GM23338 (cell line): Measurements from ENCODE around the gene URM1. TPM values are rescaled to one million over a fixed set of nuclear protein-coding genes. Genes with fewer than 3 reads are reported as not detected.

Experiments
- ATAC-seq: fragments of 200-7000 bp; cut with Tn5 transposase; 3 replicates; pipeline ENCODE4 v1.9.1; 2020
- DNase-seq: peaks from one replicate; pipeline ENCODE4 v3.0.0-alpha.2; 2015; ENCODE audit warnings: low spot score
- H2AFZ ChIP-seq: fragments of 200-600 bp; sonication (generic); 2 replicates; pipeline ENCODE4 v1.8.0; 2016; ENCODE audit warnings: antibody characterized with exemption, mild to moderate bottlenecking, moderate library complexity
- H3F3A ChIP-seq: fragments of 200-600 bp; sonication (generic); replicated peaks from 2 replicates; pipeline ENCODE4 v1.8.0; 2017; ENCODE audit warnings: antibody characterized with exemption, mixed run types, low read depth
- H3K27ac ChIP-seq: fragments of 200-600 bp; sonication (generic); 2 replicates; pipeline ENCODE4 v1.6.1; 2016; ENCODE audit warnings: low read depth
- H3K27me3 ChIP-seq: fragments of 200-600 bp; sonication (generic); 2 replicates; pipeline ENCODE4 v1.8.0; 2016; ENCODE audit warnings: mild to moderate bottlenecking, mixed run types, moderate library complexity; ENCODE audit not compliant: insufficient read depth
- H3K36me3 ChIP-seq: fragments of 200-600 bp; sonication (generic); 2 replicates; pipeline ENCODE4 v1.8.0; 2016; ENCODE audit warnings: mild to moderate bottlenecking; ENCODE audit not compliant: insufficient read depth
- H3K4me1 ChIP-seq: fragments of 200-600 bp; sonication (generic); 2 replicates; pipeline ENCODE4 v1.8.0; 2016; ENCODE audit warnings: mild to moderate bottlenecking, moderate library complexity; ENCODE audit not compliant: insufficient read depth
- H3K4me2 ChIP-seq: fragments of 200-600 bp; sonication (generic); 2 replicates; pipeline ENCODE4 v1.7.1; 2017; ENCODE audit warnings: mixed run types
- H3K4me3 ChIP-seq: fragments of 200-600 bp; sonication (generic); 2 replicates; pipeline ENCODE4 v1.6.1; 2016; ENCODE audit warnings: mixed run types
- H3K79me2 ChIP-seq: fragments of 200-600 bp; sonication (generic); replicated peaks from 2 replicates; pipeline ENCODE4 v1.8.0; 2017; ENCODE audit warnings: mild to moderate bottlenecking; ENCODE audit not compliant: insufficient read depth
- H3K9me2 ChIP-seq: fragments of 200-600 bp; sonication (generic); 2 replicates; pipeline ENCODE4 v1.8.0; 2017; ENCODE audit not compliant: insufficient read depth
- H4K20me1 ChIP-seq: fragments of 200-600 bp; sonication (generic); replicated peaks from 2 replicates; pipeline ENCODE4 v1.8.0; 2017; ENCODE audit warnings: mild to moderate bottlenecking; ENCODE audit not compliant: insufficient read depth
- H3K27ac Mint-ChIP-seq: 2 replicates; pipeline ENCODE4 v1.8.0; 2020; ENCODE audit warnings: inconsistent platforms, mild to moderate bottlenecking, moderate library complexity, mixed read lengths
- H3K27me3 Mint-ChIP-seq: 3 replicates; pipeline ENCODE4 v1.8.0; 2022; ENCODE audit warnings: low read depth, mild to moderate bottlenecking, moderate library complexity, mixed read lengths, inconsistent platforms; ENCODE audit not compliant: insufficient read depth, poor library complexity
- H3K36me3 Mint-ChIP-seq: 3 replicates; pipeline ENCODE4 v1.8.0; 2021; ENCODE audit warnings: low read depth, mild to moderate bottlenecking, inconsistent platforms, moderate library complexity, mixed read lengths
- H3K4me1 Mint-ChIP-seq: 3 replicates; pipeline ENCODE4 v1.8.0; 2020; ENCODE audit warnings: mild to moderate bottlenecking, inconsistent platforms, mixed read lengths
- H3K4me3 Mint-ChIP-seq: 3 replicates; pipeline ENCODE4 v1.8.0; 2021; ENCODE audit warnings: moderate library complexity, mild to moderate bottlenecking, inconsistent platforms, mixed read lengths
- H3K9me3 Mint-ChIP-seq: 3 replicates; pipeline ENCODE4 v1.8.0; 2020; ENCODE audit warnings: moderate library complexity, mild to moderate bottlenecking, inconsistent platforms, mixed read lengths
- CREB1 ChIP-seq: fragments of 250-450 bp; sonication (Bioruptor Pico); IDR thresholded peaks from 2 replicates; pipeline ENCODE4 v1.5.0; 2020; ENCODE audit warnings: low read depth, mild to moderate bottlenecking, moderate library complexity
- CTCF ChIP-seq, 2 experiments: fragments of 200-600 bp in 1 of 2; sonication (generic) in 1 of 2; conservative IDR thresholded peaks; 2 replicates each; pipeline versions ENCODE4 v1.5.1 to v1.6.1; 2016 to 2017; ENCODE audit warnings: antibody characterized with exemption in 2 of 2, low read depth in 2 of 2, mild to moderate bottlenecking in 2 of 2, moderate library complexity in 1 of 2
- ETS1 ChIP-seq: IDR thresholded peaks from 2 replicates; pipeline ENCODE4 v1.6.1; 2016; ENCODE audit warnings: antibody characterized with exemption
- EZH2 ChIP-seq: fragments of 200-600 bp; sonication (generic); IDR thresholded peaks from one replicate; pipeline ENCODE4 v1.8.0; 2017; ENCODE audit warnings: antibody characterized with exemption, mild to moderate bottlenecking, low read depth; ENCODE audit not compliant: unreplicated experiment
- EZH2phosphoT487 ChIP-seq: fragments of 200-600 bp; sonication (generic); IDR thresholded peaks from one replicate; pipeline ENCODE4 v1.8.1; 2018; ENCODE audit warnings: antibody characterized with exemption; ENCODE audit not compliant: unreplicated experiment
- JUNB ChIP-seq: IDR thresholded peaks from one replicate; pipeline ENCODE4 v1.6.1; 2016; ENCODE audit warnings: antibody characterized with exemption; ENCODE audit not compliant: unreplicated experiment
- NANOG ChIP-seq: IDR thresholded peaks from 2 replicates; pipeline ENCODE4 v1.6.1; 2016; ENCODE audit warnings: antibody characterized with exemption, borderline replicate concordance
- POLR2AphosphoS5 ChIP-seq: IDR thresholded peaks from 2 replicates; pipeline ENCODE4 v1.6.1; 2016; ENCODE audit warnings: antibody characterized with exemption, low read depth
- STAT1 ChIP-seq: IDR thresholded peaks from one replicate; pipeline ENCODE4 v1.6.1; 2016; ENCODE audit warnings: antibody characterized with exemption; ENCODE audit not compliant: unreplicated experiment
- ZNF114 ChIP-seq: fragments of 250-450 bp; sonication (Bioruptor Pico); IDR thresholded peaks from 2 replicates; pipeline ENCODE4 v1.5.0; 2020; ENCODE audit warnings: mild to moderate bottlenecking, moderate library complexity
- ZNF331 ChIP-seq: fragments of 250-450 bp; sonication (Bioruptor Pico); IDR thresholded peaks from 2 replicates; pipeline ENCODE4 v1.5.0; 2020; ENCODE audit warnings: low read depth, mild to moderate bottlenecking, moderate library complexity
- polyA plus RNA-seq: library from polyadenylated mRNA; unstranded; fragments of >200 nt; fragmentation: Nextera tagmentation; extraction: Ambion mirVana; gene quantifications from 2 replicates; pipeline ENCODE4 v1.2.1, GENCODE V29; 2016
- total RNA-seq: library from RNA; depleted of rRNA; stranded (reverse); fragments of >200 nt; shearing (Covaris generic); gene quantifications from 2 replicates; pipeline ENCODE4 v1.2.3, GENCODE V29; 2014
- TF ChIP-seq, protein P1 (sequence below): IDR thresholded peaks from one replicate; pipeline ENCODE4 v1.6.1; 2018; ENCODE audit warnings: antibody characterized with exemption; ENCODE audit not compliant: unreplicated experiment
- TF ChIP-seq, protein P2 (sequence below): fragments of 250-450 bp; sonication (Bioruptor Pico); IDR thresholded peaks from 2 replicates; pipeline ENCODE4 v1.5.0; 2020; ENCODE audit warnings: mild to moderate bottlenecking, moderate library complexity

Gene URM1
- total and polyA plus RNA-seq, 2 experiments from 2014 or later: 28.6 to 47.8 TPM

- Mint-ChIP-seq H3K4me1 (peaks cover 30% of the 10 kb centered on the region), H3K27ac (no peak overlapping the region)
- no peak for ATAC-seq
Observed at GRCh38 chr9:128415281-128415680, 44.1 kb downstream of the URM1 start.

More at GRCh38 chr9:128415281-128415680, 44.1 kb downstream of the URM1 start:
- no peak overlapping the region for H3K4me2 ChIP-seq
- H3K79me2 ChIP-seq: no peaks in the 10 kb centered on the region
- TF ChIP-seq JUNB: no peak
- no peak for TF ChIP-seq ZNF331 (CRISPR knock-in tag)
- no peak for TF ChIP-seq ZNF114
- no peak for TF ChIP-seq EZH2phosphoT487
- TF ChIP-seq CTCF (conservative IDR thresholded peaks at IDR 0.05; ENCODE audit: low read depth in 2 of 2): no peak
- no peak for TF ChIP-seq STAT1
- TF ChIP-seq, protein P1, sequence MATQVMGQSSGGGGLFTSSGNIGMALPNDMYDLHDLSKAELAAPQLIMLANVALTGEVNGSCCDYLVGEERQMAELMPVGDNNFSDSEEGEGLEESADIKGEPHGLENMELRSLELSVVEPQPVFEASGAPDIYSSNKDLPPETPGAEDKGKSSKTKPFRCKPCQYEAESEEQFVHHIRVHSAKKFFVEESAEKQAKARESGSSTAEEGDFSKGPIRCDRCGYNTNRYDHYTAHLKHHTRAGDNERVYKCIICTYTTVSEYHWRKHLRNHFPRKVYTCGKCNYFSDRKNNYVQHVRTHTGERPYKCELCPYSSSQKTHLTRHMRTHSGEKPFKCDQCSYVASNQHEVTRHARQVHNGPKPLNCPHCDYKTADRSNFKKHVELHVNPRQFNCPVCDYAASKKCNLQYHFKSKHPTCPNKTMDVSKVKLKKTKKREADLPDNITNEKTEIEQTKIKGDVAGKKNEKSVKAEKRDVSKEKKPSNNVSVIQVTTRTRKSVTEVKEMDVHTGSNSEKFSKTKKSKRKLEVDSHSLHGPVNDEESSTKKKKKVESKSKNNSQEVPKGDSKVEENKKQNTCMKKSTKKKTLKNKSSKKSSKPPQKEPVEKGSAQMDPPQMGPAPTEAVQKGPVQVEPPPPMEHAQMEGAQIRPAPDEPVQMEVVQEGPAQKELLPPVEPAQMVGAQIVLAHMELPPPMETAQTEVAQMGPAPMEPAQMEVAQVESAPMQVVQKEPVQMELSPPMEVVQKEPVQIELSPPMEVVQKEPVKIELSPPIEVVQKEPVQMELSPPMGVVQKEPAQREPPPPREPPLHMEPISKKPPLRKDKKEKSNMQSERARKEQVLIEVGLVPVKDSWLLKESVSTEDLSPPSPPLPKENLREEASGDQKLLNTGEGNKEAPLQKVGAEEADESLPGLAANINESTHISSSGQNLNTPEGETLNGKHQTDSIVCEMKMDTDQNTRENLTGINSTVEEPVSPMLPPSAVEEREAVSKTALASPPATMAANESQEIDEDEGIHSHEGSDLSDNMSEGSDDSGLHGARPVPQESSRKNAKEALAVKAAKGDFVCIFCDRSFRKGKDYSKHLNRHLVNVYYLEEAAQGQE: no peak
- TF ChIP-seq, protein P2, sequence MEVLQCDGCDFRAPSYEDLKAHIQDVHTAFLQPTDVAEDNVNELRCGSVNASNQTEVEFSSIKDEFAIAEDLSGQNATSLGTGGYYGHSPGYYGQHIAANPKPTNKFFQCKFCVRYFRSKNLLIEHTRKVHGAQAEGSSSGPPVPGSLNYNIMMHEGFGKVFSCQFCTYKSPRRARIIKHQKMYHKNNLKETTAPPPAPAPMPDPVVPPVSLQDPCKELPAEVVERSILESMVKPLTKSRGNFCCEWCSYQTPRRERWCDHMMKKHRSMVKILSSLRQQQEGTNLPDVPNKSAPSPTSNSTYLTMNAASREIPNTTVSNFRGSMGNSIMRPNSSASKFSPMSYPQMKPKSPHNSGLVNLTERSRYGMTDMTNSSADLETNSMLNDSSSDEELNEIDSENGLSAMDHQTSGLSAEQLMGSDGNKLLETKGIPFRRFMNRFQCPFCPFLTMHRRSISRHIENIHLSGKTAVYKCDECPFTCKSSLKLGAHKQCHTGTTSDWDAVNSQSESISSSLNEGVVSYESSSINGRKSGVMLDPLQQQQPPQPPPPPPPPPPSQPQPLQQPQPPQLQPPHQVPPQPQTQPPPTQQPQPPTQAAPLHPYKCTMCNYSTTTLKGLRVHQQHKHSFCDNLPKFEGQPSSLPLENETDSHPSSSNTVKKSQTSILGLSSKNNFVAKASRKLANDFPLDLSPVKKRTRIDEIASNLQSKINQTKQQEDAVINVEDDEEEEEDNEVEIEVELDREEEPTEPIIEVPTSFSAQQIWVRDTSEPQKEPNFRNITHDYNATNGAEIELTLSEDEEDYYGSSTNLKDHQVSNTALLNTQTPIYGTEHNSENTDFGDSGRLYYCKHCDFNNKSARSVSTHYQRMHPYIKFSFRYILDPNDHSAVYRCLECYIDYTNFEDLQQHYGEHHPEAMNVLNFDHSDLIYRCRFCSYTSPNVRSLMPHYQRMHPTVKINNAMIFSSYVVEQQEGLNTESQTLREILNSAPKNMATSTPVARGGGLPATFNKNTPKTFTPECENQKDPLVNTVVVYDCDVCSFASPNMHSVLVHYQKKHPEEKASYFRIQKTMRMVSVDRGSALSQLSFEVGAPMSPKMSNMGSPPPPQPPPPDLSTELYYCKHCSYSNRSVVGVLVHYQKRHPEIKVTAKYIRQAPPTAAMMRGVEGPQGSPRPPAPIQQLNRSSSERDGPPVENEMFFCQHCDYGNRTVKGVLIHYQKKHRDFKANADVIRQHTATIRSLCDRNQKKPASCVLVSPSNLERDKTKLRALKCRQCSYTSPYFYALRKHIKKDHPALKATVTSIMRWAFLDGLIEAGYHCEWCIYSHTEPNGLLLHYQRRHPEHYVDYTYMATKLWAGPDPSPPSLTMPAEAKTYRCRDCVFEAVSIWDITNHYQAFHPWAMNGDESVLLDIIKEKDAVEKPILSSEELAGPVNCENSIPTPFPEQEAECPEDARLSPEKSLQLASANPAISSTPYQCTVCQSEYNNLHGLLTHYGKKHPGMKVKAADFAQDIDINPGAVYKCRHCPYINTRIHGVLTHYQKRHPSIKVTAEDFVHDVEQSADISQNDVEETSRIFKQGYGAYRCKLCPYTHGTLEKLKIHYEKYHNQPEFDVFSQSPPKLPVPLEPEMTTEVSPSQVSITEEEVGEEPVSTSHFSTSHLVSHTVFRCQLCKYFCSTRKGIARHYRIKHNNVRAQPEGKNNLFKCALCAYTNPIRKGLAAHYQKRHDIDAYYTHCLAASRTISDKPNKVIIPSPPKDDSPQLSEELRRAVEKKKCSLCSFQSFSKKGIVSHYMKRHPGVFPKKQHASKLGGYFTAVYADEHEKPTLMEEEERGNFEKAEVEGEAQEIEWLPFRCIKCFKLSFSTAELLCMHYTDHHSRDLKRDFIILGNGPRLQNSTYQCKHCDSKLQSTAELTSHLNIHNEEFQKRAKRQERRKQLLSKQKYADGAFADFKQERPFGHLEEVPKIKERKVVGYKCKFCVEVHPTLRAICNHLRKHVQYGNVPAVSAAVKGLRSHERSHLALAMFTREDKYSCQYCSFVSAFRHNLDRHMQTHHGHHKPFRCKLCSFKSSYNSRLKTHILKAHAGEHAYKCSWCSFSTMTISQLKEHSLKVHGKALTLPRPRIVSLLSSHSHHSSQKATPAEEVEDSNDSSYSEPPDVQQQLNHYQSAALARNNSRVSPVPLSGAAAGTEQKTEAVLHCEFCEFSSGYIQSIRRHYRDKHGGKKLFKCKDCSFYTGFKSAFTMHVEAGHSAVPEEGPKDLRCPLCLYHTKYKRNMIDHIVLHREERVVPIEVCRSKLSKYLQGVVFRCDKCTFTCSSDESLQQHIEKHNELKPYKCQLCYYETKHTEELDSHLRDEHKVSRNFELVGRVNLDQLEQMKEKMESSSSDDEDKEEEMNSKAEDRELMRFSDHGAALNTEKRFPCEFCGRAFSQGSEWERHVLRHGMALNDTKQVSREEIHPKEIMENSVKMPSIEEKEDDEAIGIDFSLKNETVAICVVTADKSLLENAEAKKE (CRISPR knock-in tag): no peak
- no peak for TF ChIP-seq EZH2
- TF ChIP-seq NANOG: no peak
- TF ChIP-seq POLR2AphosphoS5: no peak
- no peak for TF ChIP-seq CREB1 (CRISPR knock-in tag)
- TF ChIP-seq ETS1: no peak
- no peak overlapping the region for H2AFZ ChIP-seq
- peaks cover 74% of the 10 kb centered on the region for H3K27me3 Mint-ChIP-seq
- H3K4me1 ChIP-seq: peaks cover 24% of the 10 kb centered on the region; the same call in 1 of the 2 replicates
- no peak overlapping the region for H3K4me3 ChIP-seq
- H3K27ac ChIP-seq: no peak overlapping the region
- H3K9me2 ChIP-seq: no peaks in the 10 kb centered on the region
- 0 out of 3 replicates have a peak, but pooled peaks cover 2% of the 10 kb centered on the region for H3K9me3 Mint-ChIP-seq
- H3K4me3 Mint-ChIP-seq: no peak overlapping the region; the same call in 2 of the 3 replicates
- no peak for DNase-seq
- H3K27me3 ChIP-seq: peaks cover 84% of the 10 kb centered on the region
- peaks cover 17% of the 10 kb centered on the region; the same call in 1 of the 2 replicates for H3F3A ChIP-seq
- H3K36me3 ChIP-seq: no peaks in the 10 kb centered on the region
- H4K20me1 ChIP-seq: no peaks in the 10 kb centered on the region
- no peaks in the 10 kb centered on the region for H3K36me3 Mint-ChIP-seq
